Liver (tissue), 9 donors: ENCODE measurements around the gene ADCY9. TPM values are rescaled to one million over a fixed set of nuclear protein-coding genes. Genes with fewer than 3 reads are reported as not detected.

Experiments
- DNase-seq: peaks from one replicate; pipeline ENCODE4 v3.0.0-alpha.2; 2017; ENCODE audit warnings: low spot score
- H3K27ac ChIP-seq, 2 donors: one replicate each; pipeline ENCODE4 v1.7.0; 2013; ENCODE audit warnings: inconsistent platforms in 2 of 2, low read length in 2 of 2, control low read depth in 1 of 2, low read depth in 1 of 2, mild to moderate bottlenecking in 1 of 2
- H3K27me3 ChIP-seq, 4 donors: one replicate each; pipeline versions ENCODE4 v1.6.1 to v1.7.0; 2013; ENCODE audit warnings: low read length in 3 of 4, inconsistent platforms in 1 of 4, mild to moderate bottlenecking in 1 of 4, moderate library complexity in 1 of 4; ENCODE audit not compliant: control insufficient read depth in 4 of 4, insufficient read depth in 4 of 4
- H3K36me3 ChIP-seq, 4 donors: one replicate each; pipeline versions ENCODE4 v1.6.1 to v1.7.0; 2013; ENCODE audit warnings: low read length in 3 of 4, mild to moderate bottlenecking in 3 of 4, low read depth in 1 of 4, moderate library complexity in 1 of 4; ENCODE audit not compliant: control insufficient read depth in 4 of 4, insufficient read depth in 3 of 4
- H3K4me1 ChIP-seq, 4 donors: one replicate each; pipeline versions ENCODE4 v1.6.1 to v1.7.0; 2013; ENCODE audit warnings: low read length in 3 of 4, mild to moderate bottlenecking in 3 of 4, moderate library complexity in 1 of 4; ENCODE audit not compliant: control insufficient read depth in 4 of 4, insufficient read depth in 4 of 4
- H3K4me3 ChIP-seq, 3 donors: one replicate each; pipeline versions ENCODE4 v1.6.1 to v1.7.0; 2013; ENCODE audit warnings: low read length in 3 of 3, control low read depth in 1 of 3, low read depth in 1 of 3, mild to moderate bottlenecking in 1 of 3
- H3K9ac ChIP-seq, 2 donors: one replicate each; pipeline ENCODE4 v1.7.0; 2013; ENCODE audit warnings: low read length in 2 of 2, mild to moderate bottlenecking in 2 of 2, moderate library complexity in 2 of 2, control low read depth in 1 of 2, low read depth in 1 of 2
- H3K9me3 ChIP-seq, 4 donors: one replicate each; pipeline versions ENCODE4 v1.6.1 to v1.7.0; 2013; ENCODE audit warnings: low read length in 3 of 4; ENCODE audit not compliant: control insufficient read depth in 4 of 4
- ATF3 ChIP-seq: IDR thresholded peaks from 2 replicates; pipeline ENCODE4 v1.6.1; 2016; ENCODE audit warnings: antibody characterized with exemption
- EGR1 ChIP-seq, 2 donors: IDR thresholded peaks; 2 replicates each; pipeline ENCODE4 v1.6.1; 2016 to 2018; ENCODE audit warnings: antibody characterized with exemption in 2 of 2, low read depth in 2 of 2
- FOXA1 ChIP-seq: IDR thresholded peaks from 2 replicates; pipeline ENCODE4 v1.6.1; 2016; ENCODE audit warnings: antibody characterized with exemption
- FOXA2 ChIP-seq: IDR thresholded peaks from 2 replicates; pipeline ENCODE4 v1.6.1; 2016; ENCODE audit warnings: antibody characterized with exemption
- GABPA ChIP-seq, 2 donors: IDR thresholded peaks in 1 of 2; conservative IDR thresholded peaks in 1 of 2; 2 replicates each; pipeline ENCODE4 v1.6.1; 2016; ENCODE audit warnings: antibody characterized with exemption in 2 of 2, mild to moderate bottlenecking in 1 of 2, moderate library complexity in 1 of 2
- HNF4A ChIP-seq, 2 donors: conservative IDR thresholded peaks; 2 replicates each; pipeline ENCODE4 v1.6.1; 2016; ENCODE audit warnings: antibody characterized with exemption in 2 of 2, mild to moderate bottlenecking in 2 of 2
- HNF4G ChIP-seq: IDR thresholded peaks from 2 replicates; pipeline ENCODE4 v1.6.1; 2016; ENCODE audit warnings: antibody characterized with exemption
- JUND ChIP-seq, 2 donors: IDR thresholded peaks; 2 replicates each; pipeline ENCODE4 v1.6.1; 2016; ENCODE audit warnings: antibody characterized with exemption in 2 of 2
- MAX ChIP-seq: IDR thresholded peaks from 2 replicates; pipeline ENCODE4 v1.6.1; 2016; ENCODE audit warnings: antibody characterized with exemption
- NR2F2 ChIP-seq: IDR thresholded peaks from 2 replicates; pipeline ENCODE4 v1.6.1; 2016; ENCODE audit warnings: antibody characterized with exemption
- RAD21 ChIP-seq, 2 donors: IDR thresholded peaks; 2 replicates each; pipeline ENCODE4 v1.6.1; 2016; ENCODE audit warnings: antibody characterized with exemption in 2 of 2, mild to moderate bottlenecking in 2 of 2
- REST ChIP-seq: IDR thresholded peaks from 2 replicates; pipeline ENCODE4 v1.6.1; 2016; ENCODE audit warnings: antibody characterized with exemption, mild to moderate bottlenecking
- RXRA ChIP-seq, 2 donors: IDR thresholded peaks; 2 replicates each; pipeline ENCODE4 v1.6.1; 2017 to 2018; ENCODE audit warnings: antibody characterized with exemption in 2 of 2, mild to moderate bottlenecking in 1 of 2
- SP1 ChIP-seq: IDR thresholded peaks from 2 replicates; pipeline ENCODE4 v1.6.1; 2018; ENCODE audit warnings: antibody characterized with exemption, mild to moderate bottlenecking
- TAF1 ChIP-seq: conservative IDR thresholded peaks from 2 replicates; pipeline ENCODE4 v1.6.1; 2016; ENCODE audit warnings: antibody characterized with exemption, mild to moderate bottlenecking
- YY1 ChIP-seq: IDR thresholded peaks from 2 replicates; pipeline ENCODE4 v1.6.1; 2016; ENCODE audit warnings: antibody characterized with exemption, mild to moderate bottlenecking
- ZBTB33 ChIP-seq: IDR thresholded peaks from 2 replicates; pipeline ENCODE4 v1.6.1; 2016; ENCODE audit warnings: antibody characterized with exemption
- WGBS: extraction: QIAGEN DNeasy Blood & Tissue Kit; methylation state at CpG from one replicate; pipeline ENCODE4 v1.1.7; 2013; 5-methylcytosine and 5-hydroxymethylcytosine counted together
- polyA plus RNA-seq, 2 donors: library from polyadenylated mRNA; stranded (reverse) in 1 of 2; unstranded in 1 of 2; fragments of 200-250 nt in 1 of 2; fragments of >200 nt in 1 of 2; fragmentation: Nextera tagmentation in 1 of 2; extraction: Ambion mirVana in 1 of 2; gene quantifications; one replicate each; pipeline versions ENCODE4 v1.2.1 to v1.2.3, GENCODE V29; 2013 to 2015
- total RNA-seq, 2 donors: library from RNA; depleted of rRNA; stranded (reverse); fragments of >200 nt; gene quantifications; one replicate each; pipeline ENCODE4 v1.2.3, GENCODE V29; 2014
- TF ChIP-seq, protein P1 (sequence below): fragments of 150-350 bp; IDR thresholded peaks from 2 replicates; pipeline ENCODE4 v1.5.1; 2017; ENCODE audit warnings: improper control_type of control experiment, low read depth, low read length; ENCODE audit not compliant: missing input control
- donor health status: healthy.
- donor health status: healthy.
- donor health status: healthy.
- donor health status: healthy.
- donor health status: healthy.

ADCY9 gene
- total and polyA plus RNA-seq, 4 donors: 3.6 to 25.1 (median 11.0) TPM

DNA sequence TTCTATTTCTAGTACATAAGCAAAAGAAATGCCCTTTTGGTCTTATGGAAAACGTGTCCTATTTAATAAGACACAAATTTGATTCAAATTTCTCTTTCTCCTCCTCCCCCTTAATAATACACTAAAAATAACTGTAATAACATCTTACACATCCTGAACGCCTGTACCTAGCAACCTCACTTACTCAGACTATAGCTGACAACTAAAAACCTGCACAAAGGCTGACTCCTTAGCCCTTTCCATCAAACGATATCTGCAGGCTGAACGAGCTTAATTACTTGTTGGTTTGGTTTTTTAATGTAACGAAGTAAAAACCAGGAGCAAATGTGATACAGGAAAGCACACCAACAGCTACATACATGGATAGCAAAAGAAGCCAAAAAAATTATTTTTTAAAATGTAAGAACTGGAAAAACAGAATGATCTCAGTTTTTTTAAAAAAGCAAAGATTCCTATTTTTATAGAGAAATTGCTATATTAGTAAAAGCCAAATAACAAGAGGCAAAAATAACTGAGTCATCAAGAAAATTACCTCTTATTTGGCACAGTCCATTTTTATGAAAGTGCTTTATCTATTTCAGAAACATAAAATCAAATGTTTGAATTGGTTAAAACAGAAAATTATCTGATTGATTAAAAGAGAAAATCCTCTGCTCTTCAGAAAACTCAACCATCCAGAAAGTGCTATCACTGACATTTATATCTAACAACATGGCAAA, 23.5 kb downstream of the ADCY9 start:
- Histone ChIP-seq H3K27me3 (no peaks in the 10 kb centered on the region), H3K4me1 (peaks cover 8 to 77% (median 49%) of the 10 kb centered on the region in 4 donors)
- TF ChIP-seq, protein P1, sequence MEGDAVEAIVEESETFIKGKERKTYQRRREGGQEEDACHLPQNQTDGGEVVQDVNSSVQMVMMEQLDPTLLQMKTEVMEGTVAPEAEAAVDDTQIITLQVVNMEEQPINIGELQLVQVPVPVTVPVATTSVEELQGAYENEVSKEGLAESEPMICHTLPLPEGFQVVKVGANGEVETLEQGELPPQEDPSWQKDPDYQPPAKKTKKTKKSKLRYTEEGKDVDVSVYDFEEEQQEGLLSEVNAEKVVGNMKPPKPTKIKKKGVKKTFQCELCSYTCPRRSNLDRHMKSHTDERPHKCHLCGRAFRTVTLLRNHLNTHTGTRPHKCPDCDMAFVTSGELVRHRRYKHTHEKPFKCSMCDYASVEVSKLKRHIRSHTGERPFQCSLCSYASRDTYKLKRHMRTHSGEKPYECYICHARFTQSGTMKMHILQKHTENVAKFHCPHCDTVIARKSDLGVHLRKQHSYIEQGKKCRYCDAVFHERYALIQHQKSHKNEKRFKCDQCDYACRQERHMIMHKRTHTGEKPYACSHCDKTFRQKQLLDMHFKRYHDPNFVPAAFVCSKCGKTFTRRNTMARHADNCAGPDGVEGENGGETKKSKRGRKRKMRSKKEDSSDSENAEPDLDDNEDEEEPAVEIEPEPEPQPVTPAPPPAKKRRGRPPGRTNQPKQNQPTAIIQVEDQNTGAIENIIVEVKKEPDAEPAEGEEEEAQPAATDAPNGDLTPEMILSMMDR: no peak
- TF ChIP-seq RXRA (IDR thresholded peaks at IDR 0.05) (no peak), HNF4A (conservative IDR thresholded peaks at IDR 0.05) (no peak), FOXA2 (no peak), MAX (no peak), REST (no peak), NR2F2 (no peak), YY1 (no peak), EGR1 (IDR thresholded peaks at IDR 0.05; ENCODE audit: low read depth in 2 of 2) (no peak), TAF1 (no peak), FOXA1 (no peak), ZBTB33 (no peak), GABPA (IDR thresholded peaks at IDR 0.05 in 1 of 2, conservative IDR thresholded peaks at IDR 0.05 in 1 of 2) (no peak), JUND (IDR thresholded peaks at IDR 0.05) (no peak), ATF3 (no peak), RAD21 (IDR thresholded peaks at IDR 0.05) (no peak), SP1 (no peak), HNF4G (no peak)

More for the DNA sequence above, 23.5 kb downstream of the ADCY9 start:
- H3K9ac ChIP-seq: no peak overlapping the region
- no peaks in the 10 kb centered on the region for H3K36me3 ChIP-seq
- 86% methylated on average over 5 of the region's 5 CpGs for WGBS
- peak overlapping the region; percentile 40 to 94 for H3K27ac ChIP-seq
- no peak for DNase-seq
- no peaks in the 10 kb centered on the region for H3K9me3 ChIP-seq
- H3K4me3 ChIP-seq: no peak overlapping the region
